K562 treated with DMSO at 1 percent for 4 hours (cell line): ENCODE results near the gene KRTAP5-10. TPM values are rescaled to one million over a fixed set of nuclear protein-coding genes. Genes with fewer than 3 reads are reported as not detected.

Source experiments
- total RNA-seq: library from RNA; unstranded; fragments of 300-600 nt; gene quantifications from 2 replicates; pipeline ENCODE4 v1.2.3, GENCODE V29; 2022; ENCODE audit not compliant: insufficient read depth

KRTAP5-10 gene
- not detected in 2 replicates for total RNA-seq

GRCh38 chr11:71565263-71565662 lies at the start of gene KRTAP5-10:
TSS of gene KRTAP5-10 (plus strand) at chr11:71565563. CDS start at chr11:71565588, 25 bp downstream.

GRCh38 chr11:71526796-71527575 lies 38.4 kb upstream of the KRTAP5-10 start, which contains the start of gene KRTAP5-7:
TSS of gene KRTAP5-7 (plus strand) at chr11:71527267. CDS start at chr11:71527301, 34 bp downstream.

GRCh38 chr11:71537977-71538665 lies 27.2 kb upstream of the KRTAP5-10 start, which contains the start of gene KRTAP5-8:
TSS of gene KRTAP5-8 (plus strand) at chr11:71538025. CDS start at chr11:71538056, 31 bp downstream.

GRCh38 chr11:71548120-71548519 lies 17.2 kb upstream of the KRTAP5-10 start, which contains the start of gene KRTAP5-9:
TSS of gene KRTAP5-9 (plus strand) at chr11:71548420. CDS start at chr11:71548658, 238 bp downstream.

GRCh38 chr11:71582309-71582895 lies 17.0 kb downstream of the KRTAP5-10 start, which contains the start of gene KRTAP5-11:
TSS of gene KRTAP5-11 (minus strand) at chr11:71582875. CDS start at chr11:71582837, 38 bp downstream.

Other genes with a start within 250 kb of the KRTAP5-10 start
- 51.5 and 80.5 TPM in 2 replicates for gene DHCR7, start 117.2 kb upstream of the KRTAP5-10 start, total RNA-seq
- gene NADSYN1, start 112.4 kb upstream of the KRTAP5-10 start, total RNA-seq, result 49.6 and 51.2 TPM in 2 replicates
- not detected in 2 replicates for gene KRTAP5-7, start 38.3 kb upstream of the KRTAP5-10 start, total RNA-seq
- not detected in 2 replicates for gene KRTAP5-8, start 27.5 kb upstream of the KRTAP5-10 start, total RNA-seq
- gene KRTAP5-9, start 17.1 kb upstream of the KRTAP5-10 start, total RNA-seq, result not detected in 2 replicates
- gene KRTAP5-11, start 17.3 kb downstream of the KRTAP5-10 start, total RNA-seq, result not detected in 2 replicates